Measurements from ENCODE around the gene DIP2C.

The DIP2C gene

GRCh38 chr10:498760-499435 is 190.6 kb downstream of the DIP2C start:
- DNase-seq (ENCODE audit: low spot score) = no peak

GRCh38 chr10:497898-498451 is 191.5 kb downstream of the DIP2C start:
- no peak for DNase-seq (ENCODE audit: low spot score)

DNA sequence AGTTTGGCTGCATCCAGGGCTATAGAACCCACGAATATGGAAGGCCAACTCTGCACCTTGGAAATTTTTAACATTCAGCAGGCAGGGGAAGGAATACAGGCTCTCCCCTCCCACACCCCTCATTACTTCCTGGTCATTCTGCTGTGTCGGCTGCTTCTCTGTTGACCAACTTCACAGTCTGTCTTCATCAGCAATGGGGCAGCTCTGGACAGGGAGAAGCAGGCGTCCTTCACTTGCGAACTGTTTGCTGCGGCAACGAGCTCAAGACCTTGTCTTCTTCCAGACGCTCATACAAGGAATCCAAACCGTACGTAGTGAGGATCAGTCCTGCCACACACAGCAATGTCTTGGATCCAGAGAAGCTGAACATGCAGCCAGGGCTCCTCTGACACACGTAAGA is 192.2 kb downstream of the DIP2C start:
- no peak for DNase-seq (ENCODE audit: low spot score)

DNA sequence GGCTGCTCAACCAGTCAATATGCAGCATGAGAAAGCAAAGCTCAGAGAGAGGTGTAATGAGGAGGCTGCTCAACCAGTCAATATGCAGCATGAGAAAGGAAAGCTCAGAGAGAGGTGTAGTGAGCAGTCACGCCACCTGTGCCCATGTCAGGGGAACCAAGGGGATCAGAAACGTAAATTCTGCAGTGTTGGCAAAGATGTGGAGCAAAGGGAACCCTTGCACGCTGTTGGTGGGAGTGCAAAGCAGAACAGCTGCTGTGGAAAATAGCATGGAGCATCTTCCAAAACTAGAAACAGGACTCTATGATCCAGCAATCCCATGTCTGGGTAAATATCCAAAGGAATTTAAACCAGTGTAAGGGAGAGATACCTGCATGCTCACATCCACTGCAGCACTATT is 194.9 kb downstream of the DIP2C start:
- DNase-seq (ENCODE audit: low spot score) = no peak

DNA sequence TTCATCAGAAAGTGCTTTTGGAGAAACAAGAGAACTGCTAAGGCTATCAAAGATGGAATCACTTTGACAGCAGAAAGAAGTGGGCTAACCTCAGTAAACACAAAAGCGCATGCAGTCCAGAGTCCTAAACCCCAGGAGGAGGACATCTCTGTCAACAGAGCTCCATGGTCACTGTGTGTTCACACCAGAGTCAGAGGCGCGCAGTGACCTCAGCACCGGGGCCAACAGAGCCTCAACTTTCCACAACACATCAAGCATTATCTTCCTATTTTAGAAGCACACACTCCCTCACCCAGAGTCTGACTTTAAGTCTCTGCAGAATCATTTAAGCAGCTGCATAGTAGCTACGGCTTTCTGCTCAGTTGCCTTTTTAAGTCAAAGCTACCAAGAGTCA is 195.3 kb downstream of the DIP2C start:
- DNase-seq (ENCODE audit: low spot score) = no peak

DNA sequence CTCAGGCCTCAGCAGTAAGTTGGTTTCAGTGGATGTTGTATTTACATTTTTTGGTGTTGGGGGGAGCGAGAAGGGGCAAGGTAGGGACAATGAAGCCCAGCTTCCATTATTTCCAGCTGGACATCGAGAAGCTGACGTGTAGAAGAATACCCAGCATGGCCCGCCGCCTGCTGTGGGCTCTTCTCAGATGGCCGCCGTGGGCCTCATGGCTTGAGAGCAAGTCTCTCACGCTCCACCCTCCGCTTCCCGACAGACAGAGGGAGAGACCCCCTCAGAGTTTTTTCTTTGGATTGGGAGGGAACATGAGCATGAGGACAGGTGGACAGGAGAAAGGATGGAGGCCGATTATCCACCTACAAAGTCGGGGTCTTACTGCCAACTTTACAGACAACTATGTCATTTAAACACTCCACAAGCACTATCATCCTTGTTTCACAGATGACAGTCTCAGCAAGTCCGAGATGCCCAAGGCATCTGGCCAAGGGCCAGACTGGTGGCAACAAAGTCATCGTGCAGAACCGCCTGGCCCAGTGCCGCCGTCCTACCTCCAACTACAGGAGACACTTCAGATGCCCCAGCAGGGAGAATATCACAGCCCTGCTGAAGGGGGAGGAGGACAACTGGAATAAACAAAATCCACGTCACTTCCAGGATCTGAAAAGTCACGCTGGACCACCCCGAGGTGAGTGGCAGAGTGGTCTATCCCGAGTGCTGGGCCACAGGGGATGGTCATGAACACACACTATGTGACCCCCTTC is 195.9 kb downstream of the DIP2C start:
- DNase-seq (ENCODE audit: low spot score) = no peak

DNA sequence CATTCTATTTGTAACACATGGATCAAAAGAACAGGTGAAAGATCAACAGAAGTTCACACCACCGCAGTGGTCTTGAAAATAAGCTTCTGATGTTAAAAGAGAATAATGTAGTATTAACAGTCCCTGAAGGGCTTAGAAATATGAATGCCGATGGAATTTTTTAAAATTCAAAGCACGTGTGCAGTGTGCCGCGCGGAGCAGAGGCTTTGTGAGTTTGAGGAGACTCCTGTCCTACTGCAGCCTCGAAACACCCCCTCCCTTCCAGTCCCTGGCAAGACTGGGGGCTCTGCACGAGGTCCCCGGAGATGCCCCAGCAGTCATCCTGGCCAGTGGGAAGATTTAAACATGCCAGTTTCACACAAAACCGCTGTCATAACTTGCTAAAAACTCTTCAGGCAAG is 196.6 kb downstream of the DIP2C start:
- no peak for DNase-seq (ENCODE audit: low spot score)

DNA sequence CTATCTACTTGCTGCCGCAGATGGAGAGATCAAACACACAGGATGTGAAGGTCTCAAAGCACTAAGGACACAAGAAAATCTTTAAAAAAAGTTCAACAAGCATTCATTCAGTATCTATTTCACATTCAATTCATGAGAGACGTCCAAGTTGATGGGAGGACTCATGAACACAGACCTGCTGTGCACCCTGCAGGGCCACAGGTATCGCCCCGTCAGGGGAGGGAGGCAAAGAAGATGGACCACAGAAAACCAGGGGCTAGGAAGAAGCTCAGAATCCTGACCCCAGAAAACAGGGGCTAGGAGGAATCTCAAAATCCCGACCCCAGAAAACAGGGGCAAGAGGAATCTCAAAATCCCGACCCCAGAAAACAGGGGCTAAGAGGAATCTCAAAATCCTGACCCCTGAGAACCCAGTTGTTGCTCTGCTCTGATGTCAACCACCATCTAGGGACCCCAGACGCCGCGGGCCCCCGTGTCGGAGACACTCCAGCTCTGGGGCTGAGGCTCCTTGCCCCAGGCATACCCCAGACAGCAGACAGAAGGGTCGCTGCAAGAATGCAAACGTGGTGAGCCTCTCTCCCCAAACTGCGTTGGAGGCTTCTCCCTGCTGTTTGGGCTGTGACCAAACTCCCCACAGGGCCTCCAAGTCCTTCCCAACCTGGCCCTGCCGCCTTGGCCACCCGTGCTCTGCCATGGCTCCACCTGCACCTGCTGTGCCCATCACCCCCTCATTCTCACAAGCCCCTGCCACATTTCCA is 197.6 kb downstream of the DIP2C start:
- no peak for DNase-seq (ENCODE audit: low spot score)

DNA sequence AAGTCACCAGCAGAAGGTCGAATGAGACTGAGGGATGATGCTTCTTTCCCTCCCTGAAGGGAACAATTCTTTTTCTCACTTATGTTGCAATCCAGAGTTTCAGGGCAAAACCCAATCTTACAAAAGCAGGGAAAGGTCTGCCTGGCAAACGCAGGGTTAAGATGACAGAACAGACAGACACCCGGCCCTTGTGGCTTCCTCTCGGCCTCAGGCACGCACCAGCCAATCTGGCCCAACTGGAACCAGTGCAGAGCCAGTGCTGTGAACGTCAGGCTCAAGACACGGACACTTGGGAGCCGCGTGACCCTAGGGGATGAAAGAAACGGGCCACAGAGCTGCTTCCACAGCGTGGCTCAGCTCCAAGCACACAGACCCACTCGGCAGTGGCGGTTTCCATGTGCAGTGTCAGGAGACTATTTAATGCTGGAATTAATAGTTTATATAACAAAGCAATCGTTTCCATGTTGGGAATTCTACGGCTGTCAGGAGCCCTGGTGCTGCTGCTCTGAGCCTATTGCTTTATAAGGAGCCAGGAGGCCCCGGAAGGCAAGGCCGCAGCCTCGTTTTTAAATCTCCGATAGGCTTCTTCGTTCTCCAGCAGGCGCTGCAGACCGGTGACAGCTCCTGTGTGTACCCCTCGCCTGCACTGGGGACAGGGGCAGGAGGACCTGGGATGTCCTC is 198.4 kb downstream of the DIP2C start:
- no peak for DNase-seq (ENCODE audit: low spot score)

DNA sequence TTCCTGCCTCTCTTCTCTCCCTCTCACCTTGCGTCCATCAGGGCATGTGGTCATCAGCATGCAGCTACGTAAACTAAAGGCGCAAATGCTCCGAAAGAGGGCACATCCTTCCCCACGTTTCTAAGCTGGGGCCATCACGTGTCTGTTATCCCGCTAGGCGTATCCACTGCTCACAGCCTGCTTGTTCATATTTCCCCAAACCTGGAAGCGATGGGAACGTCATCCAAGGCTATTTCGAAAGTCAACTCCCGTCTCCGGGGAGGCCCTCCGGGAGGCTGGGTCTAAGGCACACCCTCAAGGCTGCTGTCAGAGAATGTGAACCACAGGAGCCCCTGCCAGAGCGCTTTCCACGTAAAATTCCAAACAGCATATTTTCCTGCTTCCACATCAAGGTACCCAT is 199.2 kb downstream of the DIP2C start:
- no peak for DNase-seq (ENCODE audit: low spot score)

- DNase-seq (ENCODE audit: low spot score) = no peak
Observed at GRCh38 chr10:489330-489729, 200.1 kb downstream of the DIP2C start.

DNA sequence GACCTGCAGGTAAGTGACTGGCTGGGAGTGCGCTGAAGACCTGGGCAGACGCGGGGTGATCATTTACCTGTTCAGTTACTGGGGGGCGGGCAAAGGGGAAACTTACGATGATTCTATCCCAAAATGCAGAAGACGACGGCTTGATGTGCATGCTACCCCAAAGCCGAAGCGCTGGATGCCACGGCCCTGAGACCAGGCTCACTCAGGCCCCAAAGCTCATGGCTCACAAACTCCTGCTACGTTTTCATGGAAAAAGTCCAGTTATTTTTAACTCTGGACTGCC is 200.6 kb downstream of the DIP2C start:
- no peak for DNase-seq (ENCODE audit: low spot score)

DNA sequence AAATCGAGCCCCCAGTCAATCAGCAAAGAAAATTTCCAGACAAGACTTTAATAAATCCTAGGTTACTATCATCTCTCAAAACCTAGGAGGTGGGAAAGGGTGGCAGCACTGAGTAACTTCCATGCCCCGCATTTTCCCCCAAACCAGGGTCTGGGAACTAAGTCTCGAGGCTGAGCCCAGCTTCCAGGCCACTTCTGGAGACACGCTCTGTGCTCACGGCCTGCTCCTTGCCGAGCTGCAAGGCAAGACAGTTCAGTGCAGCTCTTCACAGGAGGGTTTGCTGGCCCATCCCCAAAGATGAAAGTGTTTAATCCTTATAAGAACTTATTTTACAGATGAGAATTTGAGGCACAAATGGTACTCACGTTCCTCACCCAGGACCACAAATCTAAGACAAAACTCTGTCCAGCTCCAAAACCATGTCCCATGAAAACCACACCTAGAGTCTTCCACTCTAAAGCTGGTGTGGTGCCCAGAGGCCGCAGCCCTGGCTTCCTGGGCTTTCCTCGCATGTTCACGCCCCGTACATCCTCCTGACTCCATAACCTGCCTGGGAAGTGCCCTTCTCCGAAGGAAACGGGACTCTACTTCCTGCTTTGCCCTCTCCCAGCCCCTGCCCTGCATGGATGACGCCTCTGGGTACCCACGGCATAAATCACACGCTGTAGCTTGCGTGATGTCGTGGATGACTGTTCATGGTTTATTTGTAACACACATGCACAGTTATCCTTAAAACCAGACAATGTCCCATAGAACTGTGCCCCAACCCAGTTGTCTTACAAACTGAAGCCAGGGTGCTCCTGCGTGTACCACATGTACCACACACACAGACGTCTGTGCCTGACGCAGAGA is 201.2 kb downstream of the DIP2C start:
- DNase-seq (ENCODE audit: low spot score) = no peak

GRCh38 chr10:486666-487322 is 202.7 kb downstream of the DIP2C start:
- DNase-seq (ENCODE audit: low spot score) = no peak

DNA sequence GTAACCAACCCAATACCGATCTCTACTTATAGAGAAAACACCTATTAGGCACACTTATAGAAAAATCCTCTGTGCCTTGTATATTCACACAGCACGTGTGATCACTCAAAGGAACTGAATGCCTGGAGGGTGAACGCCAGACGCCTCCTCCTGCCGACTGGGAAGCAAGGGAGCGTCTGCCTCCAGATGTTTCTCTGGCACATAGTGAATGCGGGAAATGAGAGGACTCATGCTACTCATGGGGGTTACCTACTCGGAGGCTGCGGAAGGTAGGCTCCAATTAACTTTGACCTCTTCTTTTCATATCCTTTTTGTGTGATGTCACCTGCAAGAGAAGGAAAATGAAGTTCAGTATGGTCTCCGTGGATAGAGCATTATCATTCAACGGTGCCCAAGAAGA is 203.3 kb downstream of the DIP2C start:
- no peak for DNase-seq (ENCODE audit: low spot score)

GRCh38 chr10:485776-486175 is 203.7 kb downstream of the DIP2C start:
- DNase-seq (ENCODE audit: low spot score) = no peak

DNA sequence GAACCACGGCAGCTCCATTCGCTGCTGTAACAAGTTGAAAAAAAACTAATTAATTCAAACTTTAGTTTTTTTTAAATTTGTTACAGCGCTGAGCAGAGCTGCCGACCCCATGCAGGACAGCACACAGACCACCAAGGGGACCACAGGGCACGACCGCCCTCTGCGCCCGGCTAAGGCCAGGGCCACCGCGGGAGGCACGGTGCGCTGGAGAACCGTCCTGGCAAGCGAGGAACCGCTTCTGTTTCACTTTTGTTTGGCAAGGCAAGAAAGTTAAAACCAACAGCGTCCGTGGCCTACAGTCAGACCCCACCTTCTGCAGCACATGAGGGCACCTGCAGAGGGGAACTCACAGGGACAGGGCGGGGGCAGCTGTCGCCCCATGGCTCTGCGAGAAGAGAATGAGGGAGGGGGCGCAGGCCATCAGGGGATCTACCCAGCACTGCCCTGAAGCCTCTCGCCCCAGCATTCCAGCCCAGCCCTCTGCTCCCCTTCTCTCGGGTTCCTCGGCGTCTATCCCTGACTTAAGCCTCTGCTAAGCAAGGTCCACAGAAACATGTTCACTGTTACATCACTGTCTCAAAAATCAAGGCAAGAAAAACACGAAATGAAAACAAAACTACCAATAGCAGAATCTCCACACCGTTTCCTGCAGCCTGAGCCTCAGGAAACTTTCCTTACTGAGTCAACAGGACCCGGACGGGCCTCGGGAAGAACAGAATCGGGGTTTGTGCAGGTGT is 204.4 kb downstream of the DIP2C start:
- DNase-seq (ENCODE audit: low spot score) = no peak

GRCh38 chr10:484441-484924 is 205.0 kb downstream of the DIP2C start:
- no peak for DNase-seq (ENCODE audit: low spot score)

- DNase-seq (ENCODE audit: low spot score) = no peak
Observed at GRCh38 chr10:483261-483660, 206.2 kb downstream of the DIP2C start.

DNA sequence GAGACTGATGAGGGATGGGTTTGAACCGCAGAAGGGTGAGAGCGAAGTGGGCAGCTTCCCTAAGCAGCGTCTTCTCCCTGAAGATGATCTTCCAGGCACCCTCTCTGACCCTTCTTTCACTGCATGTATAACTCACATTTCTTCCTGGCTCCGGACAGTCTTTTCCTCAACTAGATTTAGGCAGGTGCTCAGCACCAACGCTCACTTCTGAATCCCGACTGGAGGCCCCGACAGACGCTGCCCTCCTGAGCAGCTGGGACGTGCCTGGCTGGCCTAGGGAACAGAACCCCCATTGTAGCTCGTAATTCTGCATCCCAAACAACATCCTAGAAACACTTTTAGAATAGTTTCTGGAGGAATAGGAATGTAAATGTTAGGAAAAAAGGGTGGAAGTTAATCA is 206.6 kb downstream of the DIP2C start:
- no peak for DNase-seq (ENCODE audit: low spot score)
